Left forelimb (tissue), 1 donor: ENCODE data around the gene B4GALNT3.

ENCODE experiments used
- DNase-seq: peaks from one replicate; pipeline ENCODE4 v3.0.0-alpha.2; 2018; ENCODE audit warnings: low spot score

Gene B4GALNT3

DNA sequence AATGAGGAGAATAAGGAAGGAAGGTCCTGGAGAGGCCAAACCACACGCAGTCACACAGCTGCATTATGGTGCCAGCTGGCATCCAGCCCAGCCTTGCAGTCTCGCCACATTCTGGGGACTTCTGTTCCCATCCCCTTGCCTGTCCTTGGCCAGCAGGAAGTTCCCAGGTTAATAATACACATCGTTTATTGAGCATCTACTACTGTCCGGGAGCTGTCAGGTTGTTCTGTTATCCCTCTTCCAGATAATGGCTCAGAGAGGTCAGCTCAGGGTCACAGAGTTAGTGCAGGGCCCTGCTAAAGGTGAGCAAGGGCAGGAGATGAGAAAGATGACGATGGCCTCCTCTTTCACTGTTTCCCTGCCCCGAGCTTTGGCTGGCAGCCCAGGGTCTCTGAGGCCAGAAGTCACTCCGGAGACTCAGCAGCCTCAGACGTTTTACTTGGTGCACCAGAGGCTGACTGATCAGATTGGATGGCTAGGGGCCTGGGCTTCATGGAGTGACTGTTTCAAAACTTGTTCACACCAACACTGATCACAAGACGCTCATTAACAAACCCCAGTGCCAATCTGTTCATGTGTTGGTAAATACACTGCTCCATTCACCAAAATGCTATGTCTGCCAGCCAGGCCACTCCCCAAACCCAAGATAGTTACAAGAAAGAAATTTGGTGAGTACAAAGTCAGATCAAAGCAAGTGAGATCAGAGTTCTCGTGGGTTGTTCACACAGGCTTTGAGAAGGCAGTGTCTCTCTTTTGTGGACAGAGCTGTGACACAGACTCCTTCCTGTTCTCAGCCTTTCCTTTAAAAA, 79.2 kb downstream of the B4GALNT3 start:
- DNase-seq: no peak

DNA sequence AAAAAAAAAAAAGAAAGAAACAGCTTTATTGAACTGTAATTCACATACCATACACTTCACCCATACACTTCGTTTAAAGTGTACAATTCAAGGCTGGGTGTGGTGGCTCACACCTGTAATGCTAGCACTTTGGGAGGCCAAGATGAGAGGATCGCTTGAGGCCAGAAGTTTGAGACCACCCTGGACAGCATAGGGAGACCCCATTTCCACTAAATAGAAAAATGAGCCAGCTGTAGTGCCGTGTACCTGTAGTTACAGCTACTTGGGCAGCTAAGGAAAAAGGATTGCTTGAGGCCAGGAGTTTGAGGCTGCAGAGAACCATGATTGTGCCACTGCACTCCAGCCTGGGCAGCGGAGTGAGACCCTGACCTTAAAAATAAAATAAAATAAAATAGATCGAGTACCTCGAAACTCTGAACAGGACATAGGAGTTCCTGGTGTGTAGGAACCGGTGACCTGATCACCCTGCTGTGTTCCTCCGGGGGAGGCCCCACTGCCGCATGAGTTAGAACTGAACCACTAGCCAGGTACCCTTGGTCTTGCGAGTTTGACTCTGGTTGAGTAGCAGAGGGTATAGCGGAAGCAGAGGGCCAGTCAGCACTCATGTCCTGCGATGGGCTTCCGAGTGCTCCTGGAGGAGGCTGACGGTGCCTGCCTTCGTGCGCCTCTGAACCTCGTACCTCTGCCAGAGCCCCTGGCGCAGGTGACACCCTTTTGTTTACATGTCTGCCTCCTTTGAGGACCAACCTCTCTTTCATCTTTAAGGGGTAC, 80.0 kb downstream of the B4GALNT3 start:
- DNase-seq: no peak

DNA sequence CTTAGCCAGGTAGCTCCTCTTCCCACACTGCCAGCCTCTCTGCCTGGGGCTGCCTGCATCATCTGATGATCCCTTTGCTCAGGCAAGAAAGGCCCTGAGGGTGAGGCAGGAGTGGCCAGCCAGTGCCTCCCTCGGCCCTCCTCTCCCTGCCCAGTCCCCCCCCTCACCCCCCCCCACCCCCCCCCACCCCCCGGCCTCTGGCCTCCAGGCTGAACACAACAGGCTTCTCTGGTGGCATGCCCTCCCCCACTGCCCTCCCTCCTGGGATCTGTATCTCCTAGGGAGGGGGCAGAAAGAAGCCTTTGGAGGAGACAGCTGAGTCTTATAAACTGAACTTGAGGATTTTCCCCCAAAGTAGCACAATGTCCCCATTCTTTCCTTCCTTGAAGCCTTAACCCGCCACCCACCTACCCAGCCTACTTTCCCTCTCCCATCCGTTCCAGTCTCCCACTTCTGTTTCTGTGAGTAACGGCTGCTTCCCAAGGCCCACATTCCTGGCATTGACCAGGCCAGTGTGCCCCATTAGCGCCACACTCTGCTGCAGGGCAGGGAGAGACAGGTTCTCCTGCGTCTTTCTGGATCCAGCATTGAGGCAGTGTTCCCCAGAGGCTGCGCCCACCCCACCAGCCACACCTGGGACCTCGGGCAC, 82.1 kb downstream of the B4GALNT3 start:
- DNase-seq: no peak

DNA sequence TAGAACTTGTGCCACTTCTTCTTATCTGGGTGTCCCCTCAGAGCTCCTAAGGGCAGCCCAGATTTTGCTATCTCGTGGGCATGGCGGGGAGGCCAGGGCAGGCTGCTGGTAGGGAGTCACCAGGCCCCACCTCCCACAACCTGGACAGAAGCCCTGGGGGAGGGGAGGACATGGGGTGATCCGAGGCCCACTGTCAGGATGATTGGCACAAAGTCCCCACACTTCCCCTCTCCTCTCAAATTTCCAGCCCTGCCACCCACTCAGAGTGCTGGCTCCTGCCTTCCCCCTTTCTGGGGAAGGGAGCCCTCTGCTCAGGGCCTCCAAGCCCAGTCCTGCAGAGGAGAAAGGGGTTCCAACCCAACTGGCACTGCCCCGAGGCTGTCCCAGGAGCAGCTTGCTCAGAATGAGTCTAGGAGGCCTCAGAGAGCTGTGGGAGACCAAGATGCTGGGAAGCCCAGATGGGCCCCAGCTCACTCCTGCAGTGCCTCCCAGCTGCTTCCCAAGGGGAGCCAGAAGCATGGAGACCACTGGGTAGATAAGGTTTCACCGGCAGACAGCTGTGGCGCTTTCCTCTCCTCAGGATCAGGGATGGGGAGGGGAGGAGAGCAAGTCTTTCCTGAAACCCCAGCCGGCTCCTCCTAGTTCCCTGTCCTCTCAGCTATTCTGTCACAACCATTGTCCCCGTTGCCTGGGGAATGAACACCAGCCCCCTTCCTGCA, 82.8 kb downstream of the B4GALNT3 start:
- no peak for DNase-seq

DNA sequence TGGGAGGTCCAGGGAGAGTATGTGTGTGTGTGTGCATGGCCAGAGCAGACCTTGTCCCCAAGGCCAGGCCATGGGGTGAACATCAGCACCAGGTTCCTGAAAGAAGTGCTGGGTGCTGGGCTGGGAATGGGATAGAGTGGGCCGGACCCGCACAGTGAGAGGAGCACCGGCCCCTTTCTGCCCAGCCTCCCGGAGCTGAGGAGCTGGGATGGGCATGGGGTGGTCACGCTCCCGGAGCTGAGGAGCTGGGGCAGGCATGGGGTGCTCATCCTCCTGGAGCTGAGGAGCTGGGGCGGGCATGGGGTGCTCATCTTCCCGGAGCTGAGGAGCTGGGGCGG, 83.3 kb downstream of the B4GALNT3 start:
- DNase-seq: no peak

DNA sequence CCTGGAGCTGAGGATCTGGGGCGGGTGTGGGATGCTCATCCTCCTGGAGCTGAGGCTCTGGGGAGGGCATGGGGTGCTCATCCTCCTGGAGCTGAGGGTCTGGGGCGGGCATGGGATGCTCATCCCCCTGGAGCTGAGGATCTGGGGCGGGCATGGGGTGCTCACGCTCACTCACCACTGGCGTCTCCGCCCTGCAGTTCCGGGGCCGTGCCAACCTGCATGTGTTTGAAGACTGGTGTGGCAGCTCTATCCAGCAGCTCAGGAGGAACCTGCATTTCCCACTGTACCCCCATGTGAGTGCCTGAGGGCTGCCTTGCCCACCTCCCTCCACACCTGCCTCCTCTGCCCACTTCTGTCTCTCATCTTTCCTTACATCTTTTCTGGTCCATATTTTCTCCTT, 84.4 kb downstream of the B4GALNT3 start:
- DNase-seq: no peak

DNA sequence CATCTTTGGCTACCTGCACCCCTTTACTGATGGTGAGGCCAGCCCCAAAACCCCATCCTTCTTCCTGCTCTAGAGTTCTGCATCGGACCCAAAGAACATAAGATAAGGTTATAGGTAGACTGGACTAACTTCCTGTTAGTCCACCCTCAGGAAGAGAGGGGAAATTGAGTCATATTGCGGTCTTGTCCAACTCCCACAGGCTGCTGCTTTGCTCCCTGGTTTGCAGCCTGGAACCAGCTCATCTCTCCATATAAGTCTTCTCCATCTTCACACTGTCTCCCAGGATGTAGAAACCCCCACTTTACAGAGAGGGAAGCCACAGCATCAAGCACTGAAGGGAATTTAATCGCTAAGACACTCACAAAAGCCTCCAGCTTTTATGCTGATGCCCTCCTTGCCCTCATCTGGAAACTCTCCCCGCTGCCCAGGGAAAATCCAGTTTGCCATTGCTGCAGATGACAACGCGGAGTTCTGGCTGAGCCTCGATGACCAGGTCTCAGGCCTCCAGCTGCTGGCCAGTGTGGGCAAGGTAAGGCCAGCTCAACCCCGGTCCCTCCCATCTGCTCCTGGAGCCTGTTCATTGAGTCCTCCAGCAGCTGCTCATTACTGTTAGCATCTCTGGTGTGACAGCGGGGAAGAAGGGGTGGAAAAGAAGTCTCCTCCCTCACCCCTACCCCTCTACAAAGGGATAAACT, 85.3 kb downstream of the B4GALNT3 start:
- no peak for DNase-seq

DNA sequence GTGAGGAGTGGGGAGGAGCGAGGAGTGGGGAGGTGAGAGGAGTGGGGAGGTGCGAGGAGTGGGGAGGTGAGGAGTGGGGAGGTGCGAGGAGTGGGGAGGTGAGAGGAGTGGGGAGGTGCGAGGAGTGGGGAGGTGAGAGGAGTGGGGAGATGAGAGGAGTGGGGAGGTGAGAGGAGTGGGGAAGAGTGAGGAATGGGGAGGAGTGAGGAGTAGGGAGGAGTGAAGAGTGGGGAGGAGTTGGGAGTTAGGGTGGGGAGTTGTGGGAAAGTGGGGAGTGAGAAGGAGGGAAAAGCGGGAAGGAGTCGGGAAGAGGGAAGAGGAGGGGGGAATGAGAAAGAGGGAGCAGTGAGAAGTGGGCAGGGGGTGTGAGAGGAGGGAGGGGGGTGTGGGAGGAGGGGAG, 86.1 kb downstream of the B4GALNT3 start:
- no peak for DNase-seq

DNA sequence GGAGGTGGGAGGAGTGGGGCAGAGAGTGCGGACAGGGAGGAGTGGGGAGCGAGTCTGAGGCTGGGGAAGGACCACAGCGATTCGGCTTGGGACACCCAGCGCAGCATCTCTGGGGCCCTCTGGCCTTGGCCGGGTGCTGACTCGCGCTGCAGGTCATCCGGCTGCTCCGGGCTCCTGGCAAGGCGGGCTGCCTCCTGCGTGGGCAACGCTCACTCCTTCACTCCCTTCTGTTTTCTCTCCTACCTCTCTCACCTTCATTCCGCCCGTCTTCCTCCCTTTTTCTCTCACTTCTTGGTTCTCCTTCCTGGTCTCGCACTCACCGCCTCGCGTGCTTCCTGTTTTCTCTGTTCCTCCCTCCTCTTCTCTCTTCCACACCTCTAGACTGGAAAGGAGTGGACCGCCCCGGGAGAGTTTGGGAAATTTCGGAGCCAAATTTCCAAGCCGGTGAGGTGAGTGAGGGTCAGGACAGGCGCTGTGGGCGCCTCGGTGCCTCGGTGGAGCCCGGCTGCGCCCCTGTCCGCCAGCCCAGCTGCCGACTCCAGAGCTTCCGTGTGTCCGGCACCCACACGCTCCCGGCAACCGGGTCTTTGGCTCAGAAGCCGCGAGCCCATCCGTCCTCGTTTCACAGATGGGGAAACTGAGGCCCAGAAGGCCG, 86.7 kb downstream of the B4GALNT3 start:
- DNase-seq: no peak

DNA sequence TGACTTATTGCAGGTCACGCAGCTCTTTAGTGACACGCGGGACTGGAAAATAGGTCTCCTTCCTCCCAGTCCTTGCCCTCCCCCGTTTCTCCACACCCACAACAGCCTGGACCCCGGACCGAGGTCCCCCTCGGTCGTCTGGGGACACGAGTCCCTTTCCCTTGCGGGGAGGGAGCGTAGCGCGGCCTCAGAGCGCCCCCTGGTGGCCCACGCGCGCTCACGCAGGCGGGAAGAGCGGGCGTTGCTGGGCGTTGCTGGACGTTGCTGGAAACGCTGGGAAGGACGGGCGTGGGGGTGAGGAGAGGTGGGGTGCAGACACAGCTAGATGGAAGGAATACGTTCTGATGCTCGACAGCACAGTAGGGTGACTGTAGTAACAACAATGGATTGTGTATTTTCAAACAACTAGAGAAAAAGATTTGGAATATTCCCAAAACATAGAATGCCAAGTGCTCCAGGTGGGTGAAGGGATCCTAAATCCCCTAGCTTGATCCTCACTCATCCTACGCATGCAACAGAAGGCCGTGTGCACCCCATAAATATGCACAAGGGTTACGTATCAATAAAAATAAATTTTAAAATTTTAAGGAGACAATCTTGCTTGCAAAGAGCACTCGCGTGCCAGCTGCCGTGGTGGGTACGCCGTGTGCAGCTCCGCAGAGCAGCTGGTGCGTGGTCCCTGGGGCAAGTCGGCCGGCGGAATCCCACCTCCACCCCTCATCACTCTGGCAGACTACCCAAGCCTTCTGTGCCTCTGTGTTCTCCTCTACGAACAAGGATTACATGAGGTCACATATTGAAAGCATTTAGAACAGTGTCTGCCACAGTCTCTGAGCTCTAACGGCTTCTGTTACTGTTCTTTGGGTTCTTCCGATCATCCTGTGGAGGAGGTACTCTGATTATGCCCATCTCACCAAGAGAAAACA, 87.4 kb downstream of the B4GALNT3 start:
- DNase-seq: no peak

DNA sequence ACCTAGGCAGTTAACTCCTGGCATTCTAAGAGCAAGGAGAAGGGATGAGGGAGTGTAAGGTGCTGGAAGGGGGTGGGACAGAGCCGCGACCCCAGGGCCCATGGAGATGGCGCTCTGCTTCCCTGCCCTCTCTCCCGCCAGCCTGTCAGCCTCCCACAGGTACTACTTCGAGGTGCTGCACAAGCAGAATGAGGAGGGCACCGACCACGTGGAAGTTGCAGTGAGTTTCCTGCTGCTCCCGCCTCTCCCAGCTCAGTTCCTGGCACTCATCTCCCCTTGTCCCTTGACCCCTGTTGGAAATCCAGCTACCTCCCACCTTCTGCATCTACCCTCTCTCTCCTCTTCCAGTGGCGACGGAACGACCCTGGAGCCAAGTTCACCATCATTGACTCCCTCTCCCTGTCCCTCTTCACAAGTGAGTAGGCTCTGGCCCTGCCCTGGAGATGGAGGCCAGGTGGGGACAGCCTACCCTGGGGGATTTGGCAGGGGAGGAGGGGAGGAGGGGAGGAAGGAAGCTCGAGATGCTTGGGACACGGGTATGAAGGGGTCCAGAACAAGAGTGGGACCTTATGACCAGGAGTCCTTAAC, 88.2 kb downstream of the B4GALNT3 start:
- no peak for DNase-seq

DNA sequence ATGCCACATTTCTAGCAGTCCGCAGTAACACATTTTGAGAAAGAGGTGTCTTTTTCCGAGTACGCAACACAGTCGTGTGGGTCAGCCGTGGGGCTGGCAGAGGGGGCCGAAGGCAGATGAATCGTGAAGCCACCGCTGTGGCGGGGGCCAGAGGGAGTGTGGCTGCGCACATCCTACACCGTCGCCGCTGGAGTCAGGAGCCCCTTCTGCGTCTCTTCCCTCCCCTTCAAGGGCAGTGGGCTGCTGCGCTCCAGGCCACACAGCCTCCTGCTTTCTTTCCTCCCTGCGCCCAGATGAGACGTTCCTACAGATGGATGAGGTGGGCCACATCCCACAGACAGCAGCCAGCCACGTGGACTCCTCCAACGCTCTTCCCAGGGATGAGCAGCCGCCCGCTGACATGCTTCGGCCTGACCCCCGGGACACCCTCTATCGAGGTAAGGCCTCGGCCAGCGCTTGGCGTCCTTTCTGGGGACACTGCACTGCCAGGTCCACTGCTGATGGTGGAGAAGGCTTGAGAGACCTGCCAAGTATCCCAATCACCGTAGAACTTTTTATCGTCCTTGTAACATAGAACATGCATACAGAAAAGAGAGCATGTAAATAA, 89.8 kb downstream of the B4GALNT3 start:
- no peak for DNase-seq

DNA sequence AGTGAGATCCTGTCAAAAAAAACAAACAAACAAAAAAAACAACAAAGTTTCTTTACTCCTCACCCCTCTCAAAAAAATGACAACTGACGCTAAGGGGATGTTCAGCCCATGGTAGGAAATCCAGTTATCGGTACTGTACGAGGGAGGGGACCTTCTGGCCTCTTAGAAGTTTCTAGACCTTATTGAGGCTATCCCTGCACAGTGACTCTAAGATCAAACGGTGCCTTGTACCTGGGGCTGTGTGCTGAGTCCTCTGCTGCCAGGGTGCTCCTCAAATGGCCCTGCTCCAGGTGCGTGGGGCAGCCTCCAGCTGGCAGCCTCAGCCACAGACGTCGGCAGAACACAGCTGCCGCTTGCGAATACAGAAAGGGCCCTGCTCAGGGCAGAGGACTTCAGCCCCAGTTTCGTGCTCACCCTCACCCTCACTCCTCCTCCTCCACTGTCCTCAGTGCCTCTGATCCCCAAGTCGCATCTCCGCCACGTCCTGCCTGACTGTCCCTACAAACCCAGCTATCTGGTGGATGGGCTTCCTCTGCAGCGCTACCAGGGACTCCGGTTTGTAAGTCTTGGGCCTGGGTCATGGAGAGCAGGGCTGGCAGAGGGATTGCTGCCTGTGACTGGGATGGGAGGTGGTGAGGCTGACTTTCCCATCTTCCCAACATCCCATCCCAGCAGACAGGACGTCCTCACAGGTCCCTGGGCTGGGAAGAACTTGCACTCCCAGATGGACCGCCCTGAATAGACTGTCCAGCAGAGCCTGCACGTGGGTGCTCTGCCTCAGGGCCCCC, 90.9 kb downstream of the B4GALNT3 start:
- no peak for DNase-seq

DNA sequence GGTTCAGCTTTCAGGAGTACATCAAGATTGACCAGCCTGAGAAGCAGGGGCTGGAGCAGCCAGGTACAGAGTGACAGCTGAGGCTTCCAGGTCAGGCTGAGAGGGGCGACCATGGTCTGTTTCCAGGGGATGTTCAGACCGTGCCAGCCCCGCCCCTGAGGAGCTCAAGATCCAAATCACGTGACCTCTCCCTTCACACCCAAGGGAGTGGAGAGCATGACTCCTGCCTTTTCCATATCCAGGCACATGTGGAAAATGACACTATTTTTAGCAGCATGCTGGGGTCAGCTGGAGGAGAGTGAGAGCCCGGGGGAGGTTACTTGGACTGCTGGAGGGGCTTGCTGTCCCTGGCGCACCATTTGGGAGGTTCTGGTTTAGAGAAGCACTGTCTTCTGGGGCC, 92.7 kb downstream of the B4GALNT3 start:
- DNase-seq: no peak

DNA sequence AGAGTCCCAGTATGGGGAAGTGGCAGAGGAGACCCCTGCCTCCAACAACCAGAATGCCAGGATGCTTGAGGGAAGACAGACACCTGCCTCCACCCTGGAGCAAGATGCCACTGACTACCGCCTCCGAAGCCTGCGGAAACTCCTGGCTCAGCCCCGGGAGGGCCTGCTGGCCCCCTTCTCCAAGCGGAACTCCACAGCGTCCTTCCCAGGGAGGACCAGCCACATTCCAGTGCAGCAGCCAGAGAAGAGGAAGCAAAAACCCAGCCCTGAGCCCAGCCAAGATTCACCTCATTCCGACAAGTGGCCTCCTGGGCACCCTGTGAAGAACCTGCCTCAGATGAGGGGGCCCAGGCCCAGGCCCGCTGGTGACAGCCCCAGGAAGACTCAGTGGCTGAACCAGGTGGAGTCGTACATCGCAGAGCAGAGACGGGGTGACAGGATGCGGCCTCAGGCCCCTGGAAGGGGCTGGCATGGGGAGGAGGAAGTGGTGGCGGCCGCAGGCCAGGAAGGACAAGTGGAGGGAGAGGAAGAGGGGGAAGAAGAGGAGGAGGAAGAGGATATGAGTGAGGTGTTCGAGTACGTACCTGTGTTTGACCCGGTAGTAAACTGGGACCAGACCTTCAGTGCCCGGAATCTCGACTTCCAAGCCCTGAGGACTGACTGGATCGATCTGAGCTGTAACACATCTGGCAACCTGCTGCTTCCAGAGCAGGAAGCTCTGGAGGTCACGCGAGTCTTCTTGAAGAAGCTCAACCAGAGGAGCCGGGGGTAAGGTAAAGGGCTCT, 93.7 kb downstream of the B4GALNT3 start:
- no peak for DNase-seq

DNA sequence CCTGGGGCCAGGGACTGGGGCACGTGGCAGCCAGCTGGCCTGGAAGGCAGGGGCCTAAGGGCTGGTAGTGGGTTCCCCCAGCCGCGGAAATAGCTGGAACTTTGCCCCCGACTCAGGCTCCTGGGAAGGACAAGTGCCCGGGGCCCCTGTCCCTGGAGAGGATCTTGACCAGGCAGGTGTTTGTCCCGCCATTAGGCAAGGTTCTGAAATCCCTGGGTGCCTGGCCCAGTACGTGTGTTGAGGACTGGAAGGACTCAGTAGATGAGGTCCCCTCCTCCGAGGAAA, 94.2 kb downstream of the B4GALNT3 start:
- no peak for DNase-seq

DNA sequence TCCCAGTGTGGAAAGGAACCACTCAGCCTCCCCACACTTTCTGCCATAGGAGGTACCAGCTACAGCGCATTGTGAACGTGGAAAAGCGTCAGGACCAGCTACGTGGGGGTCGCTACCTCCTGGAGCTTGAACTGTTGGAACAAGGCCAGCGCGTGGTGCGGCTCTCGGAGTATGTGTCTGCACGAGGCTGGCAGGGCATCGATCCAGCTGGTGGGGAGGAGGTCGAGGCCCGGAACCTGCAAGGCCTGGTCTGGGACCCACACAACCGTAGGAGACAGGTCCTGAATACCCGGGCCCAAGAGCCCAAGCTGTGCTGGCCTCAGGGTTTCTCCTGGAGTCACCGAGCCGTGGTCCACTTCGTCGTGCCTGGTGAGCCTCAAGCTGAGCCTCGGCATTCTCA, 96.8 kb downstream of the B4GALNT3 start:
- no peak for DNase-seq

DNA sequence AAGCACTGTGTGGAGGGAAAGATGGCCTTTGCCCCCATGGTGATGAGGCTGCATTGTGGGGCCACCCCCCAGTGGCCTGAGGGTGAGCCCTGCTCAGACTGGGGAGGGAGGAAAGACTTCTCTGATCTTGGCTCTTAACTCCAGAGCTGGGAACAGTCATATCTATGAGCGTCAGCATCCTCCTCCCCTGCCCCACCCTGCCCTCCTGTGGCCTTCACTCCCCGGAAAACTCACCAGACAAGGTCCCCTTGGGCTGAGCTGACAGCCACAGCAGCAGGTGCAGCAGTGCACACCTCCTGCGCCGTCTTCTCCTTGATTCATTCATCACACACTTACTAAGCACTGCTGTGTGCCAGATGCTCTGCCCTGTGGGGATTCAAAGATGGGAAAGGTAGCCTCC, 98.8 kb downstream of the B4GALNT3 start:
- no peak for DNase-seq
